ENCODE measurements around the gene TSEN15.
"Not testable (repeated sequence)": the region's sequence is repeated elsewhere in the genome, so short reads cannot be mapped to it uniquely, and the experiment has no call there.

DNA sequence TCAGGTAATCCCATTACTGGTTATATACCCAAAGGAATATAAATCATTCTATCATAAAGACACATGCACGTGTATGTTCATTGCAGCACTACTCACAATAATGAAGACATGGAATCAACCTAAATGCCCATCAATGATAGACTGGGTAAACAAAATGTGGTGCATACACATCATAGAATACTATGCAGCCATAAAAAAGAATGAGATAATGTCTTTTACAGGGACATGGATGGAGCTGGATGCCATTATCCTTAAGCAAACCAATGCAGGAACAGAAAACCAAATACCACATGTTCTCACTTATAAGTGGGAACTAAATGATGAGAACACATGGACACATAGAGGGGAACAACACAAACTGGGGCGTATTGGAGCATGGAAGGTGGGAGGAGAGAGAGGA lies 8.2 kb upstream of the TSEN15 start:
- TF ChIP-seq, protein P1, sequence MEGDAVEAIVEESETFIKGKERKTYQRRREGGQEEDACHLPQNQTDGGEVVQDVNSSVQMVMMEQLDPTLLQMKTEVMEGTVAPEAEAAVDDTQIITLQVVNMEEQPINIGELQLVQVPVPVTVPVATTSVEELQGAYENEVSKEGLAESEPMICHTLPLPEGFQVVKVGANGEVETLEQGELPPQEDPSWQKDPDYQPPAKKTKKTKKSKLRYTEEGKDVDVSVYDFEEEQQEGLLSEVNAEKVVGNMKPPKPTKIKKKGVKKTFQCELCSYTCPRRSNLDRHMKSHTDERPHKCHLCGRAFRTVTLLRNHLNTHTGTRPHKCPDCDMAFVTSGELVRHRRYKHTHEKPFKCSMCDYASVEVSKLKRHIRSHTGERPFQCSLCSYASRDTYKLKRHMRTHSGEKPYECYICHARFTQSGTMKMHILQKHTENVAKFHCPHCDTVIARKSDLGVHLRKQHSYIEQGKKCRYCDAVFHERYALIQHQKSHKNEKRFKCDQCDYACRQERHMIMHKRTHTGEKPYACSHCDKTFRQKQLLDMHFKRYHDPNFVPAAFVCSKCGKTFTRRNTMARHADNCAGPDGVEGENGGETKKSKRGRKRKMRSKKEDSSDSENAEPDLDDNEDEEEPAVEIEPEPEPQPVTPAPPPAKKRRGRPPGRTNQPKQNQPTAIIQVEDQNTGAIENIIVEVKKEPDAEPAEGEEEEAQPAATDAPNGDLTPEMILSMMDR (IDR thresholded peaks at IDR 0.05) = not testable (repeated sequence)
- not testable (repeated sequence) for TF ChIP-seq ZFX (IDR thresholded peaks at IDR 0.05; ENCODE audit: borderline replicate concordance)

Measured in 22Rv1 (cell line).